Ovary (tissue), 9 donors: ENCODE measurements around the gene TBC1D8. TPM values are rescaled to one million over a fixed set of nuclear protein-coding genes. Genes with fewer than 3 reads are reported as not detected.

Experiments
- DNase-seq, 5 donors: peaks; one replicate each; pipeline ENCODE4 v3.0.0-alpha.2; 2019 to 2020
- H3K27ac ChIP-seq, 2 donors: fragments of 200-600 bp; one replicate each; pipeline versions ENCODE4 v1.5.1 to v1.8.0; 2019 to 2022
- H3K27me3 ChIP-seq: fragments of 200-600 bp; one replicate; pipeline ENCODE4 v1.8.0; 2022
- H3K36me3 ChIP-seq: fragments of 200-600 bp; sonication (generic); one replicate; pipeline ENCODE4 v1.5.1; 2019
- H3K4me1 ChIP-seq: one replicate; pipeline ENCODE4 v1.8.1; 2013; ENCODE audit warnings: mild to moderate bottlenecking, moderate library complexity; ENCODE audit not compliant: insufficient read depth
- H3K4me3 ChIP-seq: fragments of 200-600 bp; sonication (generic); one replicate; pipeline ENCODE4 v1.5.1; 2017
- H3K9me3 ChIP-seq, 2 donors: fragments of 200-600 bp in 1 of 2; sonication (generic) in 1 of 2; one replicate each; pipeline versions ENCODE4 v1.5.1 to v1.8.1; 2013 to 2019; ENCODE audit warnings: mild to moderate bottlenecking in 1 of 2, moderate library complexity in 1 of 2
- EP300 ChIP-seq: sonication (generic); formaldehyde crosslinking; IDR thresholded peaks from one replicate; pipeline ENCODE4 v1.6.1; 2017; ENCODE audit warnings: antibody characterized with exemption
- POLR2A ChIP-seq: fragments of 450-650 bp; IDR thresholded peaks from one replicate; pipeline ENCODE4 v1.6.1; 2017; ENCODE audit warnings: antibody characterized with exemption, mild to moderate bottlenecking, moderate library complexity
- WGBS, 3 donors: extraction: QIAGEN DNeasy Blood & Tissue Kit in 1 of 3; methylation state at CpG; one replicate each; pipeline versions ENCODE4 v1.1.5 to v1.1.7; 2013 to 2017; 5-methylcytosine and 5-hydroxymethylcytosine counted together
- intact Hi-C, 4 donors: fragments of 100-400 bp; cut with DNase I; formaldehyde crosslinking; loops; one replicate each; pipeline versions ENCODE4 v1.11.0 to v1.15.1; 2022 to 2023
- polyA plus RNA-seq, 2 donors: library from polyadenylated mRNA; stranded (reverse); fragments of 200-250 nt in 1 of 2; fragments of 350-450 nt in 1 of 2; fragmentation: Illumina TruSeq in 1 of 2; extraction: RNeasy Lipid Tissue Mini Kit (QIAGEN cat#74804) in 1 of 2; gene quantifications; one replicate each; pipeline ENCODE4 v1.2.3, GENCODE V29; 2013 to 2014
- total RNA-seq, 7 donors: library from RNA; depleted of rRNA in 2 of 7; stranded (reverse); fragments of >200 nt in 2 of 7; fragmentation: NEBNext Ultra II Directional in 3 of 7; extraction: Animal tissue kit (Norgen Biotek cat#: 25700) in 3 of 7; gene quantifications; one replicate each; pipeline versions ENCODE4 v1.1.0 to v1.2.4, GENCODE V29; 2016 to 2023
- TF ChIP-seq, protein P1 (sequence below), 3 donors: fragments of 450-650 bp in 2 of 3; fragments of 200-600 bp in 1 of 3; IDR thresholded peaks; one replicate each; pipeline versions ENCODE4 v1.5.1 to v1.8.0; 2016 to 2022; ENCODE audit warnings: antibody characterized with exemption in 3 of 3, mild to moderate bottlenecking in 1 of 3
- donor health status: DM: no; HTN: no; CAD: no; lungs with moderate emphysema.
- donor health status: DM: no; HTN: no; CAD: no.
- donor health status: Bipolar disorder and iron deficiency.
- donor health status: DM: yes; HTN: yes; CAD: no.
- donor health status: DM: no; HTN: no; CAD: no.
- donor health status: DM: yes; HTN: yes; CAD: no.

The TBC1D8 gene
- total and polyA plus RNA-seq, 9 donors, result 10.8 to 44.6 (median 15.6) TPM

DNA sequence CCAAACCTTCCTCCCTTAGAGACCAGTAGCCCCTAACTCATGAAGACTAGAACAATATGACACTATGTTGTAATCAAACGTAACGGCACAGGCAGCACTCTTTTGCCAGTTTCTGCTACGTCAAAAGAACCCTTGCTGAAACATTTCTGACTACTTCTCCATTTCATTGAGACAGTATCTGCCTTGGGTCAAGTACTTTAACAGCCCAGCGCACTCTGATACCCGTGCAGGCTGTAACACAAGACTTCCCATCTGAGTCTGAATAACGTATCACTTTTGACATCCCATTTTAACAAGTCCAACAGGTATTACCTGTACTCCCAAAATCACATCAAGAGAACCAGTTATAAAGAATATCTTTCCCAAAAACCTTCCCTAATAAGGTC, 38.4 kb downstream of the TBC1D8 start:
- Histone ChIP-seq H3K9me3 (no peaks in the 10 kb centered on the region), H3K36me3 (no peaks in the 10 kb centered on the region), H3K4me3 (no peak overlapping the region), H3K27ac (no peak overlapping the region), H3K4me1 (peaks cover 10% of the 10 kb centered on the region), H3K27me3 (no peaks in the 10 kb centered on the region)
- no peak for DNase-seq
- 71 to 82% (median 82%) methylated on average over 6 of the region's 6 CpGs for WGBS, 3 donors
- intact Hi-C loops, result no loop called here
- TF ChIP-seq EP300, result no peak
- TF ChIP-seq POLR2A, result no peak
- TF ChIP-seq, protein P1, sequence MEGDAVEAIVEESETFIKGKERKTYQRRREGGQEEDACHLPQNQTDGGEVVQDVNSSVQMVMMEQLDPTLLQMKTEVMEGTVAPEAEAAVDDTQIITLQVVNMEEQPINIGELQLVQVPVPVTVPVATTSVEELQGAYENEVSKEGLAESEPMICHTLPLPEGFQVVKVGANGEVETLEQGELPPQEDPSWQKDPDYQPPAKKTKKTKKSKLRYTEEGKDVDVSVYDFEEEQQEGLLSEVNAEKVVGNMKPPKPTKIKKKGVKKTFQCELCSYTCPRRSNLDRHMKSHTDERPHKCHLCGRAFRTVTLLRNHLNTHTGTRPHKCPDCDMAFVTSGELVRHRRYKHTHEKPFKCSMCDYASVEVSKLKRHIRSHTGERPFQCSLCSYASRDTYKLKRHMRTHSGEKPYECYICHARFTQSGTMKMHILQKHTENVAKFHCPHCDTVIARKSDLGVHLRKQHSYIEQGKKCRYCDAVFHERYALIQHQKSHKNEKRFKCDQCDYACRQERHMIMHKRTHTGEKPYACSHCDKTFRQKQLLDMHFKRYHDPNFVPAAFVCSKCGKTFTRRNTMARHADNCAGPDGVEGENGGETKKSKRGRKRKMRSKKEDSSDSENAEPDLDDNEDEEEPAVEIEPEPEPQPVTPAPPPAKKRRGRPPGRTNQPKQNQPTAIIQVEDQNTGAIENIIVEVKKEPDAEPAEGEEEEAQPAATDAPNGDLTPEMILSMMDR (IDR thresholded peaks at IDR 0.05), result no peak

DNA sequence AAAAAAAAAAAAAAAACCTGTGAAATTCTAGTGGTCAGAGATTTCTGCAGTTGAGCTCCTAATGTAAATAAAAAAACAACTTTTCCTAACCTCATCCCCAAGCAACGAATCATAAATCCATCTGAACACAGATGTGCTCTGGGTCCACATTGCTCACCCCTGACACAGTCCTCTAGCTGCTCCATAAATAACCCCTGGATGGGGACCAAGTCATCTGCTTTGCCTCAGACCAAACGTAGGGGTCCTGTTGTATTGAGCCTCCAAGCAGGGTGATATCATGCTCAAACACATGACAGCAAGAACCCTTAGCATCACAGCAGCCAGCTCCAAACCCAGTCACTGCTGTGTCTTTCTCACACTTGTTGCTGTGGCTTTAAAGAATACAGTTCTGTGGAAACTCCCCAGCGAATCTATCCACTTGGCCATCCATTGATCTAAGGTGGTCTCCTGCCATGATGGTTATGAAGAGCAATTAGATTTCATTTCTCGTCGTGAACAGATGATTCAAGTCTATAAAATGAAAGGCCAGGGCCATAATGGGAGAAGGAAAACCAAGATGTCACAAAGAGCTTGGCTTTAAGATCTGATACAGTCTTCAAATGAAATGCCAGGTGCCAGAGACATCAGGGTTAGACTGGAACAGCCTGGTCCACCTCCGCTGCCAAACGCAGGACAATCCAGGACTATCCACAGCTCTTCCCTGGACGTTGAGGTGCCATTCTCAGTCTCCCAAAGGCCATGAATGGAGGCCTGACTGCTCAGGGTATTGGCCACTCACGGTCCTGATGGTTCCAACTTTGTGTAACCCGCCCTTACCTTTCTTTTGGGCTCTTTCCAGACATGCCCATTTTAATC, 39.0 kb downstream of the TBC1D8 start:
- intact Hi-C loops, result no loop called here
- H3K4me1 ChIP-seq, result peaks cover 10% of the 10 kb centered on the region

DNA sequence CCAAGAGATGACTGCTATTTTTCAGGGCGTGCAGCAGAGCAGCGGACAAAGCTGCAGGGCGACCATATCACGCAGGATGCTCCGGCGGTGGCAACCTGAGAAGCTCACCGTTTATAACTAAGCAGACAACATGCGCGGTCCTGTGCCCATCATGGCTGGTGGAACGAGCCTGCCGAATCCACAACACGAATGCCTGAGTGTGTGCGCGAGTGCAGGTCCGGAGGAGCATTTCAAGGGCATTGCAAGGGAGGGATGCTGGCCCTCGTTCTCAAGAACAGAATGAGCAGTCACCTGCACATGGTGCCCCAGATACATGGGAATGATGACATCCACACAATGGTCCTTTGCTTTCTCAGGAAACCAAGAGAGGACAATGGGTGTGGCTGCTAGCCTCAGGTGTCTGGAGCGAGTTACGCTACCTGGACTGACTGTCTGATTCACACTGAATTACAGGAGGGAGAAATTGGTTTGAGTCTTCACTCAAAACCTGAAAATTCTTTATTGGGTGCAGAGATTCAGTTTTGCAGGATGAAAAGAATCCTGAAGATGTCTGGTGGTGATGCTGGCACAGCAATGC, 39.8 kb downstream of the TBC1D8 start:
- Histone ChIP-seq H3K27ac (no peak overlapping the region), H3K27me3 (no peaks in the 10 kb centered on the region), H3K36me3 (no peaks in the 10 kb centered on the region), H3K4me1 (peaks cover 10% of the 10 kb centered on the region), H3K9me3 (no peaks in the 10 kb centered on the region), H3K4me3 (no peak overlapping the region)
- intact Hi-C loops, result no loop called here
- TF ChIP-seq, protein P1 (IDR thresholded peaks at IDR 0.05), result no peak
- no peak for TF ChIP-seq POLR2A
- no peak for TF ChIP-seq EP300
- DNase-seq, result no peak
- WGBS, 3 donors, result 96 to 98% (median 96%) methylated on average over 18 of the region's 18 CpGs

More for the DNA sequence above, 39.0 kb downstream of the TBC1D8 start:
- no peak for DNase-seq
- Histone ChIP-seq H3K27ac (no peak overlapping the region), H3K36me3 (no peaks in the 10 kb centered on the region), H3K9me3 (no peaks in the 10 kb centered on the region), H3K4me3 (no peak overlapping the region), H3K27me3 (no peaks in the 10 kb centered on the region)
- TF ChIP-seq EP300 (no peak), POLR2A (no peak)
- TF ChIP-seq, protein P1 (IDR thresholded peaks at IDR 0.05), result no peak
- 78 to 79% (median 79%) methylated on average over 10 of the region's 10 CpGs for WGBS, 3 donors

DNA sequence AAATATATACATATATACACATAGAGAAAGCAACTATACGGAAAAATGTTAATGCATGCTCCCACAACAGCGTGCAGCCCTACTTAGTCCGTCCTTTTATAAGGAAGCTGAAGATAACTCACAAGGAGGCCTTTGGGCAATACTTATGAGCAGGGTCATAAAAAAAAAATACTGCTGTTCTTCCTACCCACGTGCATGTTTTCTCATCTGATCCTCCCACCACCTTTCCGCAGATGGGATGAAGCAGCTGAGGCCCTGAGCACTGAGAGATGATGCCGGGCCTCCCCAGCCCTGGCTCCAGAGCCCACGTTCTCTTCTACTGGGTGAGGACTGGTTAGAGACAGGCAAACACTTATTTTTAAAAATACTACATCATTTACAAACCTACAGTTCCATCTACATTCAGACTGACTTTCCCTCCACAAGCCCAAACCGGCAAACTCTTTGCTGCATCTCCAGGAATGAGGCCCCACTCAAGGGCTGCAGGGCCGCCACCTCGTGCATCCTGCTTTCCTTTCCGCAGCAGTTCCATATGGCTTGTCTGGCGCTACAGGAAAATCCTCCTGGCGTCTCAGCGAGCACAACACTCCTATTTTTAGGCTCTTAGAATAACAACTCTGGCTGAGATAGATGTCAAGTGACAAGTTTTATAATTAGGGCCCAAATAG, 41.6 kb downstream of the TBC1D8 start:
- no peaks in the 10 kb centered on the region for H3K27me3 ChIP-seq
- H3K4me1 ChIP-seq, result peaks cover 10% of the 10 kb centered on the region
- DNase-seq, result no peak

More for the DNA sequence above, 41.6 kb downstream of the TBC1D8 start:
- H3K9me3 ChIP-seq, result no peaks in the 10 kb centered on the region
- intact Hi-C loops, result no loop called here
- 66 to 76% (median 68%) methylated on average over 14 of the region's 14 CpGs for WGBS, 3 donors
- no peaks in the 10 kb centered on the region for H3K36me3 ChIP-seq
- no peak overlapping the region for H3K27ac ChIP-seq
- TF ChIP-seq POLR2A (no peak), EP300 (no peak)
- TF ChIP-seq, protein P1 (IDR thresholded peaks at IDR 0.05), result no peak
- no peak overlapping the region for H3K4me3 ChIP-seq
